Neural progenitor cell (in vitro differentiated cells): ENCODE results near the gene NPTN.

Source experiments
- CTCF ChIP-seq: fragments of 200-600 bp; sonication (generic); IDR thresholded peaks from 2 replicates; pipeline ENCODE4 v1.5.1; 2017; ENCODE audit warnings: antibody characterized with exemption, mild to moderate bottlenecking
- EZH2 ChIP-seq: fragments of 200-600 bp; sonication (generic); IDR thresholded peaks from 2 replicates; pipeline ENCODE4 v1.6.1; 2017; ENCODE audit warnings: antibody characterized with exemption, mild to moderate bottlenecking, moderate library complexity
- EZH2phosphoT487 ChIP-seq: fragments of 200-600 bp; sonication (generic); IDR thresholded peaks from 2 replicates; pipeline ENCODE4 v1.6.1; 2017; ENCODE audit warnings: antibody characterized with exemption

DNA sequence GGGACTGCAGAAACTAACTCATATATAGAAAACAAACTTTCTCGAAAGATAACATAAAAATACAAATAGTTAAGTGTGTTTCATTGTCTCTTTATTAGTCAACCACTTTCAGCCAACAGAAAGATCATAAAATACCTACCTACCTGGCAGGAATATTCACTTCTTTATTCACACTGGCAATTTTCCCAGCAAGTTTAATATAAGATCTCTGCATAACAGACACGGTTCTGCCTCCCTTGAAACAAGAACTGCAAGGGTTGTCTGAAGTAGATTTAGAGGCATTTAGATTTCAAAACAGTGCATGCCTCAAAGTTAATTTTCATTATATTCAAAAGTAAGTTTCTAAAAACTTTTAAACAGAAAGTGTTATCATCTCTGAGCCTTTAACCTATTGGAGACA is 7.1 kb downstream of the NPTN start:
- TF ChIP-seq CTCF: no peak
- no peak for TF ChIP-seq EZH2phosphoT487
- TF ChIP-seq EZH2: no peak
